ENCODE measurements around the gene C11orf52.
"Not testable (repeated sequence)": the region's sequence is repeated elsewhere in the genome, so short reads cannot be mapped to it uniquely, and the experiment has no call there.

Gene C11orf52

DNA sequence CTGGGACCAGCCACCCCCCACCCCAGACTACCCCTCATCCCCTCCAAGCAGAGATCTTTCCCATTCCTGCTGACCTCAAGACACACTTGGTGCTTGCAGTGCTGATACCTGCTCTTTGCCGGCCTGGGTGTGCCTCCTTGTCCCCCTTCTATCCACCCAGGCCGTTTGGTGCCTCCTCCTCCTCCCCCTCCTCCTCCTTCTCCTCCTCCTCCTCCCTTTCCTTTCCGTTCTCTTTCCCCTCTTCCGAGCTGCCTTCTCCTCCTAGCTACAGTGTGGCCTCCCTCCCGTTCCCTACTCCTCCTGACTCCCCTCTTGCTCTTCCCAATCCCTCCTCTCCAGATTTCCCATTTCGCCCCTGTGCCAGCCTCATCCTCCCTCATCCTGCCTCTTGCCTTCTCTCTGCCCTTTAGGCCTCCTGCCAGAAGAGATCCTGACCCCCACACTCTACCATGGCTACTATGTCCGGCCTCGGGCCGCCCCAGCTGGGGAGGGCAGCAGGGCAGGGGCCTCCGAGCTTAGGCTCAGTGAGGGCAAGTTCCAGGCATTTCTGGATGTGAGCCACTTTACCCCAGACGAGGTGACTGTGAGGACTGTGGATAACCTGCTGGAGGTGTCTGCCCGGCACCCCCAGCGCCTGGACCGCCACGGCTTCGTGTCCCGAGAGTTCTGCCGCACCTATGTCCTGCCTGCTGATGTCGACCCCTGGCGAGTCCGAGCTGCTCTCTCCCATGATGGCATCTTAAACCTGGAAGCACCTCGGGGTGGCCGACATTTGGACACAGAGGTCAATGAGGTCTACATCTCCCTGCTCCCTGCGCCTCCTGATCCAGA lies 5.5 kb upstream of the C11orf52 start:
- DNase-seq: no peak

DNA sequence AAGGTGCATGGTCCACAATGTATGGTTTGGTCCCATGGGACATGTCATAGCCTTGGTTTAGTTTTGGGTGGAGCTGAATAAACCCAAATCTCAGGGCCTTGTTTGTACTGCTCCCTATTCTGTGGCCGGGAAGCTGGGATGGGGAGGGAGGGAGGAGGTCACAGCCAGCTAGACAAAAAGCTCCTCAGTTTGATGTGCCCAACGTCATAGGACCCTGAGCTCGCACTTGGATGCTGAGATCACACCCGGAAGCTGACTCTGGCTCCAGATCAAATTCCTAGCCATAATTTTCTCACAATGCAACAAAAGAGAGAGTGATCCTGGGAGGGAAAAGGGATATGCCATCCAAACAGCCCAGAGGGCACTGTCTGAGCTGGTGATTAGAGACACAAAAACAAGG lies 4.7 kb upstream of the C11orf52 start:
- no peak for DNase-seq

DNA sequence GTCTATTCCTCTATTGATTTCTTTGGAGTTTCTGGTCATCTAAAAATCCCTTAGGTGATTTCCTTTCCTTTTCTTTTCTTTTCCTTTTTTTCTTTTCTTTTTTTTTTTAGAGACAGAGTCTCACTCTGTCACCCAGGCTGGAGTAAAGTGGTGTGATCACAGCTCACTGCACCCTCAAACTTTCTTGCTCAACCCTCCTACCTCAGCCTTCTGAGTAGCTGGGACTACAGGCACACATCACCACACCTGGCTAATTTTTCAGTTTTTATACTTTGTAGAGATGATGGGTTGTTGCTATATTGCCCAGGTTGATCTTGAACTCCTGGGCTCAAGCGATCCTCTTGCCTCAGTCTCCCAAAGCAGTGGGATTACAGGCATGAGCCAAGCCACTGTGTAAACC lies 1.9 kb upstream of the C11orf52 start:
- DNase-seq: no peak

DNA sequence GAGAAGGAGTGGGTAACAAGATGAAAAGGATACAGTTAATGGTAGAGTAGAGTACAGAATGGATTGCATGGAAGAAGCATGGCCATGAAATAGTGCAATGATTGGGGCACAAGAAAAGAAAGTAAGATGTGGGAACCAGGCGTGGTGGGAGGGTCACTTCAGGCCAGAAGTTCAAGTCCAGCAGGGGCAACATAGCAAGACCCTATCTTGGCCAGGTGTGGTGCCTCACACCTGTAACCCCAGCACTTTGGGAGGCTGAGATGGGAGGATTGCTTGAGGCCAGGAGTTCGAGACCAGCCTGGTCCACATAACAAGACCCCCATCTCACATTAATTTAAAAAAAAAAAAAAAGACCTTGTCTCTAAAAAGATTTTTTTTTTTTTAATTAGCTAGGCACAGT lies 1.4 kb upstream of the C11orf52 start:
- no peak for DNase-seq

GRCh38 chr11:111917788-111918187 lies 925 bp upstream of the C11orf52 start:
- DNase-seq: no peak

DNA sequence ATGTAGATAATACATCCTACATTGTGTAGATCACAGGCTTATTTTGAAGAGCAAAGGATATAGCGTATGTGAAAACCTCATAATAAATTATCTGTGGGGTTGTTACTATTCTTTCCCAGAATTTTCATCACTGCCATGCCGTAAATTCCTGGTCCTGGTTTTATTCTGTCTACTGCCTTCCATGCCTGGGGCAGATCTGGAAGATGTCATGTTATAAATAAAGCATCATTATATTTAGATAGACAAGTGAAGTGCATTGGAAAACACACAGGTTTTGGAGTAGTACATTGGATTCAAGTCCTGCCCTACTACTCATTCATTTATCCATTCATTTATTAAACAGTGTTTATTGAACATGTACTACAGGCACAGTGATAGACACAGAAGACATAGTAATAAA lies 2.2 kb downstream of the C11orf52 start:
- no peak for DNase-seq

DNA sequence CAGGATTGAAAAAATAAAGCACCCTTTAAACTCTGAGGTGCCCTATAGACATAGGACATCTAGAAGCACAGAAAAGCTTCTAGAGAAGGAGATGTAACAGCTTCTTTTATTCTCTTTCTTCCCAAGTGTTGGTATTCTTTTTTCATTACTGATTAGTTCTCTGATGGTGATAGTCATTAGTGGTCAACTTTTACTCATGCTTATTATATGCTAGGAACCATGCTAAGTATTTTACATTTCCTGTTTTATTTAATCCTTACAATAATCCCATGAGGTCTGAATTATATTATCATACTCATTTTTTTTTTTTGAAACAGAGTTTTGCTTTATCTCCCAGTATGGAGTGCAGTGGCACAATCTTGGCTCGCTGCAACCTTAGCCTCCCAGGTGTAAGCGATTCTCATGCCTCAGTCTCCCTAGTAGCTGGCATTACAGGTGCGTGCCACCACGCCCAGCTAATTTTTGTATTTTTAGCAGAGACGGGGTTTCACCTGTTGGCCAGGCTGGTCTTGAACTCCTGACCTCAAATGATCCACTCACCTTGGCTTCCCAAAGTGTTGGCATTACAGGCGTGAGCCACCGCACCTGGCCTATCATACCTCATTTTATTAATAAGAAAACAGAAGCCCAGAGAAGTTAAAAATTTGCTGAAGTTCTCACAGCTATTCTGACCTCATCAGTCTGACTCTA lies 3.0 kb downstream of the C11orf52 start:
- DNase-seq: no peak

- no peak for DNase-seq
These were observed 4.1 kb downstream of the C11orf52 start for GRCh38 chr11:111922803-111923202.

DNA sequence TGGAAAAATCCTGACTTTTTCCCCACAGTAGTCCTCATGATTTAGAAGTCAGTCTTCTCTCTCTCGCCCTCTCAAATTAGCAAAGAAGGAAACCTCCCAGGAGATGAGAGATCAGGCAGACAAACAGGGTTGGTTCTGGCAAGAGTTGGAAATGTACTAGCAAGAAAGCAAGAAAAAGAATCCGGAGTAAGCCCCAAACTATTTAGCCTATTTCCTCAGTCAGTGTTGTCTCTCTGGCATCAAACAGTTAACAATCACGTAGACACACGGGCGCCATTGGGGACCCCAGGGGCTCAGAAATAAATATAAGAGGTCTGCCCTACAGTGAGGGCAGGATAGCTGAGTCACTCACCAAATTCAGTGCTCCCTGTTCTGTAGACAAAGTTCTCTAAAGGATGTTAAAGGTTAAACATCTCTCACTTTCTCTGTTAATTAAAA lies 4.7 kb downstream of the C11orf52 start:
- DNase-seq: no peak

- no peak for DNase-seq
These were observed 5.2 kb downstream of the C11orf52 start for GRCh38 chr11:111923951-111924350.

DNA sequence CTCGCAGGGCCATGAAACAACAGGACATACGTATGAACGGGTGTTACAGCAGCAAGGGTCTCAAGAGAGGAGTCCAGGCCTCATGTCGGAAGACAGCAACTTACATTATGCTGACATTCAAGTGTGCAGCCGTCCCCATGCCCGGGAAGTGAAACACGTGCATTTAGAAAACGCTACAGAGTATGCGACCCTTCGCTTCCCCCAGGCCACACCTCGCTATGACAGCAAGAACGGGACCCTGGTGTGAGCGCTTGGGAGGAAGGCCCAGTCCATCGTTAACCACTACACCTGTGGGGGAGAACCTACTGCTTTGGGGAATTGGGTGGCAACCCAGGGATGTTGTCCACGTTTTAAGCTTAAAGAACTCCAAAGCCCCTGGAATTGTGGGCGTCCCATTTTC lies 7.2 kb downstream of the C11orf52 start:
- DNase-seq: no peak

DNA sequence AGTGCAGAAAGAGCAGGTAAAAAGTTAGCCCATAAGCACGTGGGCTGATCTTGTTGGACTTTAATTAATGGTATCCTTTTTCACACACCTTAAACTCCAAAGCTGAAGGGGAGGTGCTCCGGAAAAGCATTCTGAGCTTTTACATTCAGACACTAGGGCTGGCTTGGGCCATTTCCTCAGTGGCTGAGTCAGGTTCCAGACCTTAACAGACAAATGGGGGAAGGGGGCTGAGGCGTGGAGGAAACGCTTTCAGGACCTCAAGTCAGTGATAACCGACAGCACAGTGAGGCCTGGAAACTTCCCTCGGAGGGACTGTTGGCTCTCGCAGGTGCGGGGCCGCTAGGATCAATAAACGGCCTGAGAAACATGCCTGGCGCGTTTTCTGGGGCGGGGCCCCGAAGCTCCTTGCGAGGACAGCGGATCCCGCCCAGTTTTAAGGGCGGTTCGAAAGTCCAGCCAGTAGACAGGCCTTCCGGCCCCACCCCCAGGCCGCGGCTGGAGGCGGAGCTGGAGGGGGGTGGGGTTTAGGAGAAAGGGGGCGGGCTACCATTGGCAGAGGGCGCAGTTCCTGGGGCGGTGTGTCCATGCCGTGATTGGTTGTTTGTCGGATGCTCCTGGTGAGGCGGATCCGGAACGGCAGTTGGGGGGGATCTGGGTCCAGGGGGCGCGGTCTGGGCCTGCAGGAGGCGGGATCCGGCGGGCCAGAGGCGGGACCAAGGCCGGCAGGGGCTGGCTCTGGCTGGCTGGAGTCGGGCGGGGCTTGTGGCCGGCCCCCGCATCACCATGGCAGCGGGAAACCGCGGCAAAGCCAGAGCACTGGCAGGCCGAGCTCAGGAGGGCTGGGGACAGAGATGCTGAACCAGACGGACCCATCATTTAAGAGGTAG lies 8.0 kb downstream of the C11orf52 start:
- peak; percentile 96 for DNase-seq

DNA sequence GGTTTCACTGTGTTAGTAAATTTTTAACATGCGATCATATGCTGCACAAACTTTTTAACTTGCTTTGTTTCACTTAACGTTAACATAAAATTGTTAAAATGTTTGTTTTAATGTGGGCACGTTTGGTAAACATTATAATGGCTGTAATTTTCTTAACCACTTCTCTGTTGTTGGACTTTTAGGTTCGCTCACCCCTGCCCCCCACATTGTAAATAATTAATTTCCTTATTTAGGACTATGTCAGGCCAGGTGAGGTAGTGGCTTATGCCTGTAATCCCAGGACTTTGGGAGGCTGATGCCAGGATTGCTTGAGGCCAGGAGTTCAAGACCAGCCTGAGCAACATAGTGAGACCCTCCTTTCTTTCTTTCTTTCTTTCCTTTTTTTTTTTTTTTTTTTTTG lies 11.8 kb downstream of the C11orf52 start:
- no peak for DNase-seq

DNA sequence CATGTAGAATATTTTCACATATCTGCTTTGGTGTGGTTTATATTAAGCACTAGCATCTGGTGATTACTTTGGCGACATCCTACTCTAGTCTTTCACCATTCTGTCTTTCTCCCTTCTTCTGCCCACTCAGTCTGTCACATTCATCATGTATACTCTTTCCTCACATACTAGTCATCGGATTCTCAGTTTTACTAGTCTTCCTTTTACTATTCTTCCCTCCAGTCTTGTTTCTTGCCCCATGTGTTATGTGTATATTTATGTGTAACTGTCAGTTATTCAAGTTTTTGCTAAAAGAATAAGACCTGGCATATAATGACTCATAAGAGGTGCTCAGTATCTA lies 13.9 kb downstream of the C11orf52 start:
- no peak for DNase-seq

DNA sequence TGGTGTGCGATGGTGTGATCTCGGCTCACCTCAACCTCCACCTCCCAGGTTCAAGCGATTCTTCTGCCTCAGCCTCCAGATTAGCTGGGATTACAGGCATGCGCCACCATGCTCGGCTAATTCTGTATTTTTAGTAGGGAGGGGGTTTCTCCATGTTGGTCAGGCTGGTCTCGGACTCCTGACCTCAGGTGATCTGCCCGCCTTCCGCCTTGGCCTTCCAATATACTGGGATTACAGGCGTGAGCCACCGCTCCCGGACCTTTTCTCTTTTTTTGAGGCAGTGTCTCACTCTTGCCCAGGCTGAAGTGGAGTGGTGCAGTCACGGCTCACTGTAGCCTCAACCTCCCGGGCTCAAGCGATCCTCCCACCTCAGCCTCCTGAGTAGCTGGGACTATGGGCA lies 14.5 kb downstream of the C11orf52 start:
- DNase-seq: not testable (repeated sequence)

DNA sequence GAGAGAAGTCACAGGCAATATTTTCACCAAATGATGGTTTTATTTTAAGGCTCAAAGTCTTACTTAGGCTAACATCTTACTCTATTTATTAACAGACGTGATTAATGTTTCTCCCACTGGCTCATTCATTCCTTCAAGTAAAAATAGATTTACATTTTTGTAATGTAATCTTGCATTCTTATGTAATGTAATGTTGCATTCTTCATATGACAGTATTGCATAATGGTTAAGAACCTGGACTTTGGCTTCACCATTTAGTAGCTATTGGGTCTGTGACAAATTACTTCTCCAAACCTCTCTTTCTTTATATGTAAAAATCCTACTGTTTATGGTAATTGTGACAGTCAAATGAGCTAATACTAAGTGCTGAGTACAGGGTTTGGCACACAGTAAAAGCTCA lies 15.2 kb downstream of the C11orf52 start:
- DNase-seq: no peak

- no peak for DNase-seq
These were observed 15.6 kb downstream of the C11orf52 start for GRCh38 chr11:111934306-111934705.

DNA sequence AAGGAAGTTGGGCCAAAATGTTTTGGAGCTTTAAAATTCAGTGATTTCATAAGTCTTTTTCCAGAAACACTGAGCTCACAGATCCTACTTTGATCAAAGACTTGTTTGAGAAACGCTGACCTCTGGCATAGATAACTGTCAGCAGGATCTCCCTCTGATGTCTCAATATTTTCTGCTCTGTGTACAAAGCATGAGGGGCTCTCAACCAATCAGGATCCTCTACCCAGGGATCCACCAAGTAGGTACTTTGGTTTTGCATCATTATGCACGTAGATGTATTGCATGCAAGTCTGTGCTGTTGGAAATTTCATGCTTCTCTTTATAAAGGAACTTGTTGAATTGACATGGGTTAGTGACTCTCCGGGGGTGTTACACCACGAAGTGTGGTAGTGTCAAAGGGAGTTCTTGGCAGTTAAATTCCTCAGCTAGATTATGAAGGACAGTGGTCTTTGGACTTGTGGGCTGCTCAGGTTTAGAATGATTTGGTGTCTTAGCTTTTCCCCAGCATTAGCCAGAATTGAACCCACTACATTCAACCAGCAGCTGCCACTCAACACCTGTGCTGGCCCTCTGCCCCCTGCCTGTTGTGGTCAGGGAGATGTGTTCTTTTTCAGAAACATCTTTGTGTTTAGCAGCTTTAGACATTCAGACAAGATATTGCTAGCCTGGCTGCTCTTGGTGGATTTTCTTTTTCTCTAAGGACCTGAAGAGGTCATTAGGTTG lies 16.8 kb downstream of the C11orf52 start:
- DNase-seq: no peak

GRCh38 chr11:111936040-111936540 lies 17.4 kb downstream of the C11orf52 start:
- DNase-seq: no peak

DNA sequence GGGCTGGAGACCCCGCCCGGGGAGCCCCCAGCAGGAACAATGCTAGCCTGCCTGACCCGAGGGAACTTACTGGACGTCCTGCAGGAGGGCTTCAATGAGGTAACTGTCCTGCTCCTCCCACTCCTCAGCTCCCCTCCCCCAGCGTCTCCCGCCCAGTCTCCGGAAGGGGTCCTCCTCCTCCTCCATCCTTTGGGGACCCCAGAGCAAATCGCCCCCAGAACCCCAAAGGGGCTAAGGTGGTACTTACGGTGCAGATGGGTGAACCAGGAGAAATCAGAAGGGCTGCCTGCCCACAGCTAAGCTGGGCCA lies 18.7 kb downstream of the C11orf52 start:
- DNase-seq: no peak

- DNase-seq: no peak
These were observed 19.1 kb downstream of the C11orf52 start for GRCh38 chr11:111937844-111938243.

- peak; percentile 21 for DNase-seq
These were observed 20.0 kb downstream of the C11orf52 start for GRCh38 chr11:111938687-111939160.

All from central memory CD4-positive, alpha-beta T cell (primary cell).